ENCODE data around the gene TANK.
"Not testable (repeated sequence)": the region's sequence is repeated elsewhere in the genome, so short reads cannot be mapped to it uniquely, and the experiment has no call there.

TANK gene

GRCh38 chr2:161170377-161170776, 10.1 kb downstream of the TANK start:
- DNase-seq: no peak

- no peak for DNase-seq
Observed at GRCh38 chr2:161170958-161171932, 11.0 kb downstream of the TANK start.

GRCh38 chr2:161172901-161173540, 12.8 kb downstream of the TANK start:
- no peak for DNase-seq

DNA sequence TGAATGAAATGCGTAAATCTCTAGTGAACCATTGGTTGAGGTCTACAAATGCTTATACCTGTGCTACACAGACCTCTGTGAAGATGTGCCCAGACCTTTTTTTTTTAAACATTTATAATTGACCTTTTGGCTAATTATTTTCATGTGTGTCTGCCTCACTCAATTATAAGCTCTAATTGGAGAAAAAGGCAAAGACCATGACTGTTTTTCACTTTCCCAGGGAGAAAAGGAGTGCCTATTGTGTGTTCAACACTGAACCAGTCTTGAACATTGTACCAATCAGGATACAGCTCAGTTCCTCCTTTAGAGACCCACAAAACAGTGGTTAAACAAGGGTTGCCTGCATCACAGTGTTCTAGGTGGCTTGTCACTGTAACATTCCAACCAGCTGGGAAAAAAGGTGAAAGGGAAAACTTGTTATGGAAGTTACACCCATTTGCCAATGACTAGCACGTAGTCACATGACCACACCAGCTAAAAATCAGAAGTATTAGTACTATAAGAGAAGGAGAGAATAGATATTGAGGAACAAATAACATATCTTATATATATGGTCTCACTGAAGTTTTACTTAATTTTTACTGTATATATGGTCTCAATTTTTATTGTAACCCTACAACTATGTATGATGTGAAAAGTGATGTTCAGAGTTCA, 13.4 kb downstream of the TANK start:
- DNase-seq: no peak

DNA sequence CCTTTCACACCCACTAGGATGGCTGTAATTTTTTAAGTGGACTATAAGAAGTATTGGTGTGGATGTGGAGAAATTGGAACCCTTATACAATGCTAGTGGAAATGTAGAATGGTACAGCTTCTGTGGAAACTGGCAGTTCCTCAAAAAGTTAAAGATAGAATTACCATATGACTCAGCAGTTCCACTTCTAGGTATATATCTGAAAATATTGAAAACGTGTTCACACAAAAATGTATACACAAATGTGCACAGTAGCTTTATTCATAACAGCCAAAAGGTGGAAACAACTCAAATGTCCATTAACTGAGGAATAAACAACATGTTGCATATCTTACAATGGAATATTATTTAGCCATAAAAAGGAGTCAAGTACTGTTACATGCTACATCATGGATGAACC, 17.7 kb downstream of the TANK start:
- no peak for DNase-seq

DNA sequence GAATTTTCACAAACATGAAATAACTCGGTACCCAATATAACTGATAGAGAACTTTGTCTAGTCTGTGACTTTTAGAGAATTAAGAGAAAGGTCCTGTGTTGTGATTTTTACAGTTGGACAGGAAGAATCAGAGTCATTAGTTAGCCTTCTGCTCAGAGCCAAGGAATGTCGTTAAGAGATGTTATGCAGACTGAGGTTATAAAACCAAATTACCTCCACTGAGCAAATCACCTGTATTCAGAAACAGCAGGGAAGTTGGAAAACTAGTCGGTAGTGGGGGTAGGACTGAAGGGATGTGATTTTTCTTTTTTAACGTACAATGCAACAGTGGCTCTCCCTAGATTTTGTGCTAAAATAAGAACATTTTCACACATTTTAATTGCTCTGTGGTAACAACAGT, 18.5 kb downstream of the TANK start:
- no peak for DNase-seq

DNA sequence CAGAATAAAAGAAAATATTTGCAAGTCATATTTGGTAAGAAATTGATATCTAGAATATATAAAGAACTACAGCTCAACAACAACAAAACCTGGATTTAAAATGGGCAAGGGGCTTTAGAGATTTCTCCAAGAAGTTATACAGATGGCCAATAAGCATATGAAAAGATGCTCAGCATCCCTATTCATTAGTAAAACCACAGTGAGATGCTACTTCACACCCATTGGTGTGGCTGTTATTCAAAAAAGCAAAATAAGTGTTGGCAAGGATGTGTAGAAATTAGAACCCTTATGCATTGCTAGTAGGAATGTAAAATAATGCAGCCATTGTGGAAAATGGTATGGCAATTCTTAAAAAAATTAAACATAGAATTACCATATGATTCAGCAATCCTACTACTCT, 29.8 kb downstream of the TANK start:
- DNase-seq: no peak

- not testable (repeated sequence) for DNase-seq
Observed at GRCh38 chr2:161195602-161196001, 35.4 kb downstream of the TANK start.

- no peak for DNase-seq
Observed at GRCh38 chr2:161199912-161200701, 39.9 kb downstream of the TANK start.

GRCh38 chr2:161204846-161205245, 44.6 kb downstream of the TANK start:
- no peak for DNase-seq

DNA sequence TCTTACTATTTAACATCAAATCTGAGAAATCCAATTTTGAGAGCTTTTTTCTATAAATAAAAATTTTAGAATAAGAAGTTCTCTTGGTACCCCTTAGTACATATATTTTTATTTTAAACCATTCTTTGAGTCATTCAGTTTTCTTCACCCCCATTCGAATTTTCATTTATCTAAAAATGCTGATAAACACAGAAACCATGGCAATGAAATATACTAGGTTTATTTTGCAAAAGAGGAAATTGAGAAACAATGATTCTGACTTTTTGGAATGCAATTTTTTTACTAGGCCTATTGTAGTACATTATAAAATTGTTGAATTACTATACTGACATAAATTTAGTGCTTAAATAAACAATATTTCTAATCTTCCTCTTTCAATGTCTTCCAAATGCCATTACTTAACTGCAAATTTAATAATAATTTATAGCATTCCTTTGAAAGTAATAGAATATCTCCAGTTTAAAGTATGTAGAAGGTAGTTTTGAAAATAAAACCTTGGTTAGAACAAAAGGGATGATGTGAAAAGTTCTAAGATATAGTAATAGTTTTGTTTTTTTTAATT, 46.3 kb downstream of the TANK start:
- no peak for DNase-seq

- DNase-seq: no peak
Observed at GRCh38 chr2:161207941-161208340, 47.7 kb downstream of the TANK start.

DNA sequence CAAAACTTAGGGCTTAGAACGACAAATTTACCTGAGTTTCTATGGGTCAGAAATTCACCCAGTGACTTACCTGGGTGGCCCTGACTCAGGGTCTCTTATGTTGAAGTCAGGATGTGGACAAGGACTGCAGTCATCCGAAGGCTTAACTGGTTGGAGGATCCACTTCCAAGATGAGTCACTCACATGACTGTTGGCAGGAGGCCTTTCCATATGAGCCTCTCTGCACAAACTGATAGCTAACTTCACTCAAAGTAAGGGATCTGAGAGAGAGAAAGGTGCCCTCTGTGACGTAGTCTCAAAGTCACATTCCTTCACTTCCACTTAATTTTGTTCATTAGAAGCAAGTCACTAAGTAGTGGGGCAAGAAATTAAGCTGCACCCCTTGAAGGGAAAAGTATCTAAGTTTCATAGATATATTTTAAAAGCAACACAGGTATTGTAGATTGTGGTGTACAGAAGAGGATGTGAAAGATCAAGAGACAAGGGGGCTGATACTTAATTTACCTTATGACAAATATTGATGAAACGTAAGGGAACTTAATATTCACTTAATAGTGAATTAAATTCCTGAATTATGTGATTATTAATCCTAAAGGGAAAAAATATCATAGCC, 48.4 kb downstream of the TANK start:
- DNase-seq: no peak

DNA sequence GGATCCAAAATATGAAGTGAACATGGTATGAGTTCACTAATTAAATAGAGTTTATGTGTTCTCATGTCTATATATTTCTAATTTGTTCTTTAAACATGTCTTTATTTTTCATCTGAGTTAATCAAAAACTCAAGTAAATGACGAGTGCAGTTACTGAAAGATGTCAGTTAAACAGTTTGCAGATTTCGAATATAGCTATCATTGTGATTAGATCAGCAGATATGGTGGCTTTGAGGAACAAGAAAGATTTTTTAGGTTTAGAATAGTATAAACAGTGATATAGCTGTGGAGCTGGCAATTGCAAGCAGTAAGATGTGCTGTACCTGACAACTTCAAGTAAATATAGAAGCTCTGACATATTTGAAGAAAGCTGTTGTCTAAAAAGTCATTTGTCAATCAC, 49.7 kb downstream of the TANK start:
- no peak for DNase-seq

- no peak for DNase-seq
Observed at GRCh38 chr2:161217597-161218185, 57.5 kb downstream of the TANK start.

DNA sequence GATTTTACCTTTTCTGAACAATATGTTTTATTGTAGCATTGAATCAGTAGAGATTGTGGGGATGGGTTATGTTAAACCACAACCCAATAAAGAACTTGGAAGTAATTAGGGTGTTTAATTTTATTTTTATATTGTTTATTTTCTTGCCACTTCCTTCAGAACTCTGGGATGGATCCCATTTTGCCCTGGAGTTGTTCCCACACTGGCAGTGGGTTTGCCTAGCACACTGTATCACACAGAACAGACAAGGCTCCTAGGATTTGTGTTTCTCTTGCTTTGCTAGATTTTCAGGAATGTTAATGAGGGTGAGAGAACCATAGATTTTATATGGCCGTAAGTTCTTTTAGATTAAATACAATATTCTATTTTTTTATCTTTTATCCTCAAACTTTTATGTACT, 59.0 kb downstream of the TANK start:
- DNase-seq: no peak

GRCh38 chr2:161223139-161223732, 63.0 kb downstream of the TANK start:
- DNase-seq: peak in 1 of 2 donors; percentile 66

DNA sequence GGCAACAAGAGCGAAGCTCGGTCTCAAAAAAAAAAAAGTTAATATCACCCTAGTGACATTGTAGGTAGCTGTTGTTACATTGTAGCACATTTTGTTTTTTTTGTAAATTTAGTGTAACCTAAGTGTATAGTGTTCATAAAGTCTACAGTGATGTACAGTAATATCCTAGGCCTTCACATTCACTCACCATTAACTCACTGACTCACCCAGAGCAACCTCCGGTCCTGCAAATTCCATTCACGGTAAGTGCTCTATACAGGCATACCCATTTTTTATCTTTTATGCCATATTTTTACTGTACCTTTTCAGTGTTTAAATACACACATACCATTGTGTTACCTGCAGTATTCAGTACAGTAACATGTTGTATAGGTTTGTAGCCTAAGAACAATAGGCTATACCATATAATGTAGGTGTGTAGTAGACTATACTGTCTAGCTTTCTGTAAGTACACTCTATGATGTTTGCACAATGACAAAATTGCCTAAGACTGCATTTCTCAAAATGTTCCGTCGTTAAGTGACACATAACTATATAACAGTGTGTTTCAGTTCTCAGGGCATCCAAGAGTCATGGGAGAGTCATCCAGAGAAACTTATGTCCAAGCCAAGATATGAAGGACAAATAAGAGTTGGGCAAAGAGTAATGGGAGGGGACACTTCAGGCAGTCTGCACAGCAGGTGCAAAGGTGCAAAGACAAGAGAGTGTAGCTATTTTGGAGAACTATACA, 68.4 kb downstream of the TANK start:
- no peak for DNase-seq

DNA sequence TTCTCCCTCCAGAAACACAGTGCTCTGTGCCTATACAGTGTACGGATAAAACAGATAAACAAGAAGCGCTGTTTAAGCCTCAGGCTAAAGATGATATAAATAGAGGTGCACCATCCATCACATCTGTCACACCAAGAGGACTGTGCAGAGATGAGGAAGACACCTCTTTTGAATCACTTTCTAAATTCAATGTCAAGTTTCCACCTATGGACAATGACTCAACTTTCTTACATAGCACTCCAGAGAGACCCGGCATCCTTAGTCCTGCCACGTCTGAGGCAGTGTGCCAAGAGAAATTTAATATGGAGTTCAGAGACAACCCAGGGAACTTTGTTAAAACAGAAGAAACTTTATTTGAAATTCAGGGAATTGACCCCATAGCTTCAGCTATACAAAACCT, 70.7 kb downstream of the TANK start:
- DNase-seq: no peak

GRCh38 chr2:161232571-161232970, 72.3 kb downstream of the TANK start:
- peak in 1 of 2 donors; percentile 38 for DNase-seq

Measured in hippocampal formation (tissue), 2 donors.